Measurements from ENCODE around the gene NES. TPM values are rescaled to one million over a fixed set of nuclear protein-coding genes. Genes with fewer than 3 reads are reported as not detected.

NES gene
- total and polyA plus RNA-seq, 4 donors, result 0.15 to 3.1 (median 1.9) TPM

GRCh38 chr1:156703336-156703735 is 26.1 kb upstream of the NES start:
- DNase-seq (ENCODE audit: low spot score), result no peak
- Histone ChIP-seq H3K27ac (ENCODE audit: low read depth in 1 of 2, low read length in 2 of 2) (no peak overlapping the region), H3K9ac (ENCODE audit: low read depth in 1 of 2, low read length in 2 of 2) (no peak overlapping the region), H3K4me1 (ENCODE audit: control insufficient read depth in 4 of 4, insufficient read depth in 4 of 4, low read length in 3 of 4) (peaks cover 11 to 19% (median 13%) of the 10 kb centered on the region in 4 donors), H3K9me3 (ENCODE audit: control insufficient read depth in 4 of 4, low read length in 3 of 4) (no peaks in the 10 kb centered on the region), H3K36me3 (ENCODE audit: control insufficient read depth in 4 of 4, insufficient read depth in 3 of 4, low read depth in 1 of 4, low read length in 3 of 4) (no peaks in the 10 kb centered on the region), H3K4me3 (ENCODE audit: low read depth in 1 of 3, low read length in 3 of 3) (no peak overlapping the region), H3K27me3 (ENCODE audit: control insufficient read depth in 4 of 4, insufficient read depth in 4 of 4, low read length in 3 of 4) (peaks cover 0 to 10% (median 7%) of the 10 kb centered on the region in 4 donors)
- 73% methylated on average over 4 of the region's 4 CpGs for whole genome bisulfite sequencing
- no peak for TF ChIP-seq FOXA2 (IDR thresholded peaks at IDR 0.05)
- TF ChIP-seq GABPA (IDR thresholded peaks at IDR 0.05 in 1 of 2, conservative IDR thresholded peaks at IDR 0.05 in 1 of 2), result no peak
- TF ChIP-seq HNF4G (IDR thresholded peaks at IDR 0.05), result no peak
- no peak for TF ChIP-seq EGR1 (IDR thresholded peaks at IDR 0.05; ENCODE audit: low read depth in 2 of 2)
- no peak for TF ChIP-seq YY1 (IDR thresholded peaks at IDR 0.05)
- no peak for TF ChIP-seq NR2F2 (IDR thresholded peaks at IDR 0.05)
- TF ChIP-seq, protein P1, sequence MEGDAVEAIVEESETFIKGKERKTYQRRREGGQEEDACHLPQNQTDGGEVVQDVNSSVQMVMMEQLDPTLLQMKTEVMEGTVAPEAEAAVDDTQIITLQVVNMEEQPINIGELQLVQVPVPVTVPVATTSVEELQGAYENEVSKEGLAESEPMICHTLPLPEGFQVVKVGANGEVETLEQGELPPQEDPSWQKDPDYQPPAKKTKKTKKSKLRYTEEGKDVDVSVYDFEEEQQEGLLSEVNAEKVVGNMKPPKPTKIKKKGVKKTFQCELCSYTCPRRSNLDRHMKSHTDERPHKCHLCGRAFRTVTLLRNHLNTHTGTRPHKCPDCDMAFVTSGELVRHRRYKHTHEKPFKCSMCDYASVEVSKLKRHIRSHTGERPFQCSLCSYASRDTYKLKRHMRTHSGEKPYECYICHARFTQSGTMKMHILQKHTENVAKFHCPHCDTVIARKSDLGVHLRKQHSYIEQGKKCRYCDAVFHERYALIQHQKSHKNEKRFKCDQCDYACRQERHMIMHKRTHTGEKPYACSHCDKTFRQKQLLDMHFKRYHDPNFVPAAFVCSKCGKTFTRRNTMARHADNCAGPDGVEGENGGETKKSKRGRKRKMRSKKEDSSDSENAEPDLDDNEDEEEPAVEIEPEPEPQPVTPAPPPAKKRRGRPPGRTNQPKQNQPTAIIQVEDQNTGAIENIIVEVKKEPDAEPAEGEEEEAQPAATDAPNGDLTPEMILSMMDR (IDR thresholded peaks at IDR 0.05; ENCODE audit: low read depth, low read length, missing input control), result no peak
- no peak for TF ChIP-seq MAX (IDR thresholded peaks at IDR 0.05)
- no peak for TF ChIP-seq FOXA1 (IDR thresholded peaks at IDR 0.05)
- TF ChIP-seq RAD21 (IDR thresholded peaks at IDR 0.05), result no peak
- TF ChIP-seq ZBTB33 (IDR thresholded peaks at IDR 0.05), result no peak
- no peak for TF ChIP-seq SP1 (IDR thresholded peaks at IDR 0.05)
- TF ChIP-seq TAF1 (conservative IDR thresholded peaks at IDR 0.05), result no peak
- TF ChIP-seq HNF4A (conservative IDR thresholded peaks at IDR 0.05), result no peak
- no peak for TF ChIP-seq JUND (IDR thresholded peaks at IDR 0.05)
- no peak for TF ChIP-seq RXRA (IDR thresholded peaks at IDR 0.05)
- TF ChIP-seq REST (IDR thresholded peaks at IDR 0.05), result no peak
- TF ChIP-seq, protein P2, sequence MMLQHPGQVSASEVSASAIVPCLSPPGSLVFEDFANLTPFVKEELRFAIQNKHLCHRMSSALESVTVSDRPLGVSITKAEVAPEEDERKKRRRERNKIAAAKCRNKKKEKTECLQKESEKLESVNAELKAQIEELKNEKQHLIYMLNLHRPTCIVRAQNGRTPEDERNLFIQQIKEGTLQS (IDR thresholded peaks at IDR 0.05), result no peak
